GM10266 (cell line): ENCODE data around the gene SAMHD1.

ENCODE experiments used
- DNase-seq: peaks from one replicate; pipeline ENCODE4 v3.0.0; 2012; ENCODE audit errors: extremely low spot score
- CTCF ChIP-seq: IDR thresholded peaks from 2 replicates; pipeline ENCODE4 v1.5.1; 2012; ENCODE audit warnings: mild to moderate bottlenecking, low read depth; ENCODE audit not compliant: control insufficient read depth, insufficient read depth; ENCODE audit errors: missing control alignments

Gene SAMHD1

DNA sequence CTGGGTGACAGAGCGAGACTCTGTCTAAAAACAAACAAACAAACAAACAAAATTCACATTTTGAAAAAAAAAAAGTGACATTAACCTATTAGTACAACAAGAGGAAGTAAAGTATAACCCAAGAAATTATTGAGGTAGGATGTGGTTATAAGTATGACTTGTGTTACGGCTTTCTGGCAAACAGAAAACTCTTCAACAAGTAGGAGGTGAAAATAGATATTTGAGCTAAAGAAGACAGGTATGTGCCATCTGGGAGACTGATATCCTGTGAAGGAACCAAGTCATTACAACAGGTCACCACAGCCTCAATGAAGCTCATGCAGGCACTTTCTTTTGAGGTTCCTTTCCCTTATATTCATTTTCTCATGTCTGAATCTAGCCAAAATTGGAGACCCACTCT is 46.8 kb downstream of the SAMHD1 start:
- no peak for DNase-seq
- no peak for TF ChIP-seq CTCF

DNA sequence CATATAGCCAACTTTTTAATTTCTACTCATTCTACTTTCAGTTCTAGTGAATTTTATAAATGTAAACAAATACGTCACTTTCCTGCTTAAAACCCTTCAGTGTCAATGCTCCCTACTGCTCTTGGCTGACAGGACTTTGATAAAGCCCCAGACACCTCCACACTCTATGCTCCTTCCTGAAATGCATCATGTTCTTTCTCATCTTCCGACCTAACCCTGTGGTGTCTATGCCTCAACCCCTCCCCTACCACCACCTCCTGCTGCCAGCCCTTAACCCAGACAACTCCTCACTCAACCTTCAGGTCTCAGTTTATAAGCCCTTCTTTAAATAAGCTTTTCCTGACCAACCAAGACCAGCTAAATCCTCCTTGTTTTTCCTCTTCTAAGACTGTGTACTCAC is 56.5 kb downstream of the SAMHD1 start:
- DNase-seq, result no peak
- no peak for TF ChIP-seq CTCF

GRCh38 chr20:36893801-36894200 is 57.7 kb downstream of the SAMHD1 start:
- no peak for TF ChIP-seq CTCF
- DNase-seq, result no peak

GRCh38 chr20:36891211-36891610 is 60.3 kb downstream of the SAMHD1 start:
- TF ChIP-seq CTCF, result no peak
- no peak for DNase-seq

- DNase-seq, result no peak
- TF ChIP-seq CTCF, result no peak
Observed at GRCh38 chr20:36890586-36890985, 60.9 kb downstream of the SAMHD1 start.

DNA sequence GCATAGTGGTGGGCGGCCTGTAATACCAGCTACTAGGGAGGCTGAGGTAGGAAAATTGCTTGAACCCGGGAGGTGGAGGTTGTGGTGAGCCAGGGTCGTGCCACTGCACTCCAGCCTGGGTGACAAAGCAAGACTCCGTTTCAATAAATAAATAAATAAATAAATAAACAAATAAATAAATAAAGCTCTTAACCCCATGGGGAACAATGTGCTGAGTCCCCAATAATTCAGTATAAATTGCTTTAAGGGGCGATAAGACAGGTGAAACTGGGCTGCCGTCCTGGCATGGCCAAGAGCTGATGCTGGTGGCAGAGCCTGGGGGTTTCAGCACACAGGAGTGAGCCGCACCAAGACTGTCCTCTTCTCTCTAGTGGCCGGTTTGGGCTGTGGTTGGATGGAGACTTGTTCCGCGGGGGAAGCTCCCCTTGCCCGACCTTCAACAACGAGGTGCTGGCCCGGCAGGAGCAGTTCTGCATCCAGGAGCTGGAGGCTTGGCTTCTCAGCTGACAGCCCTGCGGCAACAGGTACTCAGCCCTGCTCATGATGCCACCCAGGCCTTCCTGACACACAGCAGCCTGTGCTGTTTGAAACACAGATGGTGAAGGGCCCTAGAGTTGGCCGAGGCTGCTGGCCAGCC is 62.5 kb downstream of the SAMHD1 start:
- TF ChIP-seq CTCF, result no peak
- no peak for DNase-seq

DNA sequence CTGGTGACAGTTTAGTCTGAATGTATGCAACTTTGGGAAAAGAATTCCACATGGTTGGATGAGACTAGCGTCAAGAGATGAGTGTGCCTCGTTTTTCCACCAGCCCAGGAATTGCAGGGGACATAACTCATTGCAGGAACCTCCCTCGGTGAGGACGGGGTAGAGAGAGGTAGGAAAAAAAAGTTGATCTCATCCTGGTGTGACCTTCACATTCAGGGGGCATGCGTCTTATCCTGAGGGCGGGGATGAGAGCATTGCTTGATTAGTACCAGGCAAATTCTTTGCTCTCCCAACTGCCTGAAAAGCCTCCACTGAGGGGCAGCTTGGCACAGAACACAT is 63.8 kb downstream of the SAMHD1 start:
- no peak for DNase-seq
- TF ChIP-seq CTCF, result no peak
